GM11168 (cell line): ENCODE data around the gene DIRAS1.
"Not testable (repeated sequence)": the region's sequence is repeated elsewhere in the genome, so short reads cannot be mapped to it uniquely, and the experiment has no call there.

Experiments used
- in situ Hi-C: fragments of 300-500 bp; cut with MboI; formaldehyde crosslinking; loops from one replicate; pipeline ENCODE4 v1.12.0; 2022; ENCODE audit warnings: low sequenced_read_pairs; ENCODE audit not compliant: unreplicated experiment

Gene DIRAS1

GRCh38 chr19:2716275-2716650 is 4.9 kb downstream of the DIRAS1 start:
- in situ Hi-C loops: no loop called here

GRCh38 chr19:2715470-2716274 is 5.5 kb downstream of the DIRAS1 start:
- in situ Hi-C loops: no loop called here

- in situ Hi-C loops: no loop called here
These were observed 6.5 kb downstream of the DIRAS1 start for GRCh38 chr19:2714531-2715269.

- in situ Hi-C loops: not testable (repeated sequence)
These were observed 7.1 kb downstream of the DIRAS1 start for GRCh38 chr19:2714102-2714501.

- in situ Hi-C loops: not testable (repeated sequence)
These were observed 8.0 kb downstream of the DIRAS1 start for GRCh38 chr19:2713170-2713569.

GRCh38 chr19:2711875-2712205 is 9.3 kb downstream of the DIRAS1 start:
- in situ Hi-C loops: no loop called here

- in situ Hi-C loops: no loop called here
These were observed 9.8 kb downstream of the DIRAS1 start for GRCh38 chr19:2711172-2711874.

- in situ Hi-C loops: no loop called here
These were observed 14.9 kb downstream of the DIRAS1 start for GRCh38 chr19:2706251-2706650.

- in situ Hi-C loops: loop anchor here (5.0 kb wide), 1 partner anchor 44 kb away; no protein-coding TSS in a partner anchor
These were observed 17.4 kb downstream of the DIRAS1 start for GRCh38 chr19:2703691-2704216.

GRCh38 chr19:2703077-2703437 is 18.1 kb downstream of the DIRAS1 start:
- in situ Hi-C loops: loop anchor here (5.0 kb wide), 1 partner anchor 44 kb away; no protein-coding TSS in a partner anchor

GRCh38 chr19:2702170-2703076 is 18.7 kb downstream of the DIRAS1 start, which contains the start of gene GNG7:
TSS of gene GNG7 (minus strand) at chr19:2702694. CDS start at chr19:2520688, 182,006 bp downstream.
- in situ Hi-C loops: loop anchor here (5.0 kb wide), 1 partner anchor 45 kb away; no protein-coding TSS in a partner anchor

GRCh38 chr19:2701361-2702169 is 19.6 kb downstream of the DIRAS1 start:
- in situ Hi-C loops: loop anchor here (5.0 kb wide), 1 partner anchor 46 kb away; no protein-coding TSS in a partner anchor

GRCh38 chr19:2700660-2701360 is 20.4 kb downstream of the DIRAS1 start:
- in situ Hi-C loops: loop anchor here (5.0 kb wide), 1 partner anchor 46 kb away; no protein-coding TSS in a partner anchor

GRCh38 chr19:2699413-2700140 is 21.6 kb downstream of the DIRAS1 start:
- in situ Hi-C loops: loop anchor here (5.0 kb wide), 1 partner anchor 48 kb away; no protein-coding TSS in a partner anchor

- in situ Hi-C loops: no loop called here
These were observed 27.0 kb downstream of the DIRAS1 start for GRCh38 chr19:2694196-2694595.

- in situ Hi-C loops: no loop called here
These were observed 27.5 kb downstream of the DIRAS1 start for GRCh38 chr19:2693492-2694160.

GRCh38 chr19:2691951-2692350 is 29.2 kb downstream of the DIRAS1 start:
- in situ Hi-C loops: no loop called here
